Transverse colon (tissue), 4 donors: ENCODE measurements around the gene FIBIN. TPM values are rescaled to one million over a fixed set of nuclear protein-coding genes. Genes with fewer than 3 reads are reported as not detected.

Experiments used
- DNase-seq: peaks from one replicate; pipeline ENCODE4 v3.0.0-alpha.2; 2019
- H3K27ac ChIP-seq, 4 donors: fragments of 200-600 bp; sonication (generic); 2 replicates each; pipeline ENCODE4 v1.5.1; 2016 to 2018; ENCODE audit warnings: inconsistent platforms in 4 of 4
- H3K27me3 ChIP-seq: fragments of 200-600 bp; sonication (generic); 2 replicates; pipeline ENCODE4 v1.5.1; 2017; ENCODE audit warnings: inconsistent platforms
- H3K36me3 ChIP-seq, 4 donors: fragments of 200-600 bp; sonication (generic); 2 replicates each; pipeline ENCODE4 v1.5.1; 2017 to 2019; ENCODE audit warnings: inconsistent platforms in 4 of 4
- H3K4me1 ChIP-seq, 4 donors: fragments of 200-600 bp; sonication (generic); 2 replicates each; pipeline ENCODE4 v1.5.1; 2017 to 2020; ENCODE audit warnings: inconsistent platforms in 4 of 4
- H3K4me3 ChIP-seq, 4 donors: fragments of 200-600 bp; sonication (generic); 1 replicate in 1 of 4; 2 replicates in 3 of 4; pipeline versions ENCODE4 v1.5.1 to v1.6.1; 2017 to 2019; ENCODE audit warnings: inconsistent platforms in 4 of 4
- H3K9me3 ChIP-seq, 2 donors: fragments of 200-600 bp; sonication (generic); 2 replicates each; pipeline ENCODE4 v1.5.1; 2017 to 2019; ENCODE audit warnings: inconsistent platforms in 2 of 2
- CTCF ChIP-seq, 5 experiments: fragments of 200-600 bp in 3 of 5; fragments of 450-650 bp in 2 of 5; sonication (generic) in 3 of 5; IDR thresholded peaks; 1 replicate in 2 of 5; 2 replicates in 3 of 5; pipeline ENCODE4 v1.5.1; 2016 to 2017; ENCODE audit warnings: antibody characterized with exemption in 5 of 5, inconsistent platforms in 3 of 5, mild to moderate bottlenecking in 2 of 5, moderate library complexity in 1 of 5
- EP300 ChIP-seq: sonication (generic); formaldehyde crosslinking; IDR thresholded peaks from one replicate; pipeline ENCODE4 v1.6.1; 2017; ENCODE audit warnings: antibody characterized with exemption, low read depth
- POLR2A ChIP-seq: fragments of 450-650 bp; IDR thresholded peaks from one replicate; pipeline ENCODE4 v1.6.1; 2016; ENCODE audit warnings: antibody characterized with exemption, mild to moderate bottlenecking, moderate library complexity
- POLR2AphosphoS5 ChIP-seq, 3 donors: sonication (generic); formaldehyde crosslinking; IDR thresholded peaks; one replicate each; pipeline ENCODE4 v1.6.1; 2016; ENCODE audit warnings: antibody characterized with exemption in 3 of 3
- WGBS, 2 donors: methylation state at CpG; one replicate each; pipeline ENCODE4 v1.1.5; 2018; ENCODE audit warnings: low coverage in 1 of 2; 5-methylcytosine and 5-hydroxymethylcytosine counted together
- in situ Hi-C, 4 donors: fragments of 200-750 bp; cut with MboI; loops; one replicate each; pipeline versions ENCODE4 v1.15.0 to v1.15.1; 2017; ENCODE audit warnings: low sequenced_read_pairs in 3 of 4, low pct_ligation_motif_present in 1 of 4, low pct_unique_long_range_greater_than_20kb in 1 of 4
- intact Hi-C: fragments of 100-400 bp; cut with DNase I; formaldehyde crosslinking; loops from one replicate; pipeline ENCODE4 v1.15.1; 2023; ENCODE audit warnings: low total_unique reads
- total RNA-seq, 4 donors: library from RNA; depleted of rRNA; stranded (reverse); fragments of >200 nt; gene quantifications; one replicate each; pipeline ENCODE4 v1.1.0, GENCODE V29; 2016

FIBIN gene
- total RNA-seq, 4 donors from 2014 or later = 0.60 to 15.2 (median 4.4) TPM

- H3K36me3 ChIP-seq = no peaks in the 10 kb centered on the region
- H3K27ac ChIP-seq = no peak overlapping the region
- H3K9me3 ChIP-seq = peaks cover 0 to under 1% of the 10 kb centered on the region in 2 donors
- in situ Hi-C loops = no loop called here
- DNase-seq = no peak
- no peak overlapping the region for H3K4me3 ChIP-seq
- 32 to 33% methylated on average over 1 of the region's 1 CpG for WGBS, 2 donors
- H3K27me3 ChIP-seq = no peaks in the 10 kb centered on the region
- no peak for TF ChIP-seq CTCF (IDR thresholded peaks at IDR 0.05)
- no peak for TF ChIP-seq EP300
- no peak for TF ChIP-seq POLR2A
- no peak for TF ChIP-seq POLR2AphosphoS5 (IDR thresholded peaks at IDR 0.05)
- H3K4me1 ChIP-seq = no peaks in the 10 kb centered on the region
- intact Hi-C loops = no loop called here
Observed at GRCh38 chr11:26985470-26985869, 8.4 kb upstream of the FIBIN start.

- intact Hi-C loops = no loop called here
- no peak for TF ChIP-seq CTCF (IDR thresholded peaks at IDR 0.05)
- no peak for DNase-seq
- Histone ChIP-seq H3K4me1 (no peaks in the 10 kb centered on the region), H3K27ac (no peak overlapping the region), H3K36me3 (no peaks in the 10 kb centered on the region), H3K4me3 (no peak overlapping the region), H3K9me3 (no peaks in the 10 kb centered on the region), H3K27me3 (no peaks in the 10 kb centered on the region)
- WGBS, 2 donors = 54 to 73% methylated on average over 4 of the region's 4 CpGs
- in situ Hi-C loops = no loop called here
Observed at GRCh38 chr11:26985943-26986342, 8.0 kb upstream of the FIBIN start.

- no peak for DNase-seq
- Histone ChIP-seq H3K4me3 (no peak overlapping the region), H3K4me1 (no peaks in the 10 kb centered on the region), H3K27me3 (no peaks in the 10 kb centered on the region), H3K9me3 (no peaks in the 10 kb centered on the region), H3K27ac (no peak overlapping the region), H3K36me3 (no peaks in the 10 kb centered on the region)
- intact Hi-C loops (no loop called here), in situ Hi-C loops (no loop called here)
- TF ChIP-seq CTCF (IDR thresholded peaks at IDR 0.05) = no peak
- TF ChIP-seq POLR2AphosphoS5 (IDR thresholded peaks at IDR 0.05) = no peak
- no peak for TF ChIP-seq POLR2A
- no peak for TF ChIP-seq EP300
- 82 to 92% methylated on average over 3 of the region's 3 CpGs for WGBS, 2 donors
Observed at GRCh38 chr11:26987272-26987671, 6.6 kb upstream of the FIBIN start.

- no peaks in the 10 kb centered on the region for H3K36me3 ChIP-seq
- H3K9me3 ChIP-seq = no peaks in the 10 kb centered on the region
- intact Hi-C loops = no loop called here
- TF ChIP-seq CTCF (IDR thresholded peaks at IDR 0.05) = no peak
- TF ChIP-seq POLR2A = no peak
- TF ChIP-seq POLR2AphosphoS5 (IDR thresholded peaks at IDR 0.05) = no peak
- no peak for TF ChIP-seq EP300
- DNase-seq = no peak
- H3K27me3 ChIP-seq = no peaks in the 10 kb centered on the region
- no peak overlapping the region for H3K27ac ChIP-seq
- in situ Hi-C loops = no loop called here
- no peaks in the 10 kb centered on the region for H3K4me1 ChIP-seq
- H3K4me3 ChIP-seq = no peak overlapping the region
Observed at GRCh38 chr11:26987731-26988130, 6.2 kb upstream of the FIBIN start.
